Esophagus muscularis mucosa (tissue), 4 donors: Measurements from ENCODE around the gene LIN28A.

Experiments used
- CTCF ChIP-seq, 3 experiments: fragments of 200-600 bp in 2 of 3; fragments of 450-650 bp in 1 of 3; sonication (generic) in 2 of 3; IDR thresholded peaks; one replicate each; pipeline ENCODE4 v1.5.1; 2017 to 2019; ENCODE audit warnings: antibody characterized with exemption in 3 of 3, mild to moderate bottlenecking in 2 of 3, moderate library complexity in 1 of 3
- EP300 ChIP-seq: sonication (generic); formaldehyde crosslinking; IDR thresholded peaks from one replicate; pipeline ENCODE4 v1.6.1; 2017; ENCODE audit warnings: antibody characterized with exemption
- POLR2A ChIP-seq: fragments of 450-650 bp; IDR thresholded peaks from one replicate; pipeline ENCODE4 v1.6.1; 2017; ENCODE audit warnings: antibody characterized with exemption, moderate library complexity, mild to moderate bottlenecking, low read depth
- POLR2AphosphoS5 ChIP-seq, 2 donors: sonication (generic); formaldehyde crosslinking; IDR thresholded peaks; one replicate each; pipeline ENCODE4 v1.6.1; 2017; ENCODE audit warnings: antibody characterized with exemption in 2 of 2

GRCh38 chr1:26373281-26373680 lies 37.3 kb upstream of the LIN28A start:
- TF ChIP-seq POLR2AphosphoS5 (IDR thresholded peaks at IDR 0.05) (no peak), CTCF (IDR thresholded peaks at IDR 0.05) (no peak), EP300 (no peak), POLR2A (no peak)
